A673 (cell line): ENCODE results near the gene MAP4K4. TPM values are rescaled to one million over a fixed set of nuclear protein-coding genes. Genes with fewer than 3 reads are reported as not detected.

Experiments
- BruUV-seq: library from RNA; stranded (reverse); fragments of 400-500 nt; replicated peaks from 2 replicates; lab custom pipeline; 2021; lab: Mats Ljungman, UMichigan
- CTCF ChIA-PET: fragments of 300-600 bp; sonication (Branson Sonifier 250); formaldehyde crosslinking; loops from one replicate; lab custom pipeline; 2022; ENCODE audit warnings: antibody characterized with exemption; lab: Charles Lee
- POLR2A ChIA-PET: fragments of 300-600 bp; sonication (Branson Sonifier 250); formaldehyde crosslinking; loops from one replicate; lab custom pipeline; 2022; ENCODE audit warnings: antibody characterized with exemption; ENCODE audit not compliant: low non-redundant PET; lab: Charles Lee
- DNase-seq: peaks from one replicate; pipeline ENCODE4 v3.0.0-alpha.2; 2015; ENCODE audit warnings: low spot score
- H3K27ac ChIP-seq: fragments of 200-600 bp; sonication (generic); 2 replicates; pipeline ENCODE4 v1.5.1; 2016; ENCODE audit warnings: mixed run types, low read depth, mild to moderate bottlenecking, mixed read lengths, antibody characterized with exemption, low read length; ENCODE audit not compliant: poor library complexity, severe bottlenecking
- H3K27me3 ChIP-seq: fragments of 200-600 bp; sonication (generic); replicated peaks from 2 replicates; pipeline ENCODE4 v1.6.1; 2017; ENCODE audit warnings: mixed run types, low read depth, mild to moderate bottlenecking, mixed read lengths, antibody characterized with exemption, low read length; ENCODE audit not compliant: insufficient read depth, poor library complexity
- H3K36me3 ChIP-seq: fragments of 200-600 bp; sonication (generic); 2 replicates; pipeline ENCODE4 v1.6.1; 2016; ENCODE audit warnings: mixed run types, mild to moderate bottlenecking, mixed read lengths, antibody characterized with exemption, low read length; ENCODE audit not compliant: insufficient read depth, poor library complexity, severe bottlenecking
- H3K4me1 ChIP-seq: fragments of 200-600 bp; sonication (generic); 2 replicates; pipeline ENCODE4 v1.6.1; 2017; ENCODE audit warnings: mixed run types, mild to moderate bottlenecking, mixed read lengths, antibody characterized with exemption, low read length; ENCODE audit not compliant: insufficient read depth, poor library complexity, severe bottlenecking
- H3K4me3 ChIP-seq: fragments of 200-600 bp; sonication (generic); 2 replicates; pipeline ENCODE4 v1.5.1; 2016; ENCODE audit warnings: low read depth, mixed run types, mild to moderate bottlenecking, mixed read lengths, low read length; ENCODE audit not compliant: poor library complexity, severe bottlenecking
- H3K9me3 ChIP-seq: fragments of 200-600 bp; sonication (generic); 2 replicates; pipeline ENCODE4 v1.6.1; 2016; ENCODE audit warnings: mixed run types, low read depth, mild to moderate bottlenecking, mixed read lengths, antibody characterized with exemption, low read length; ENCODE audit not compliant: poor library complexity, severe bottlenecking
- EZH2 ChIP-seq: fragments of 200-600 bp; sonication (generic); IDR thresholded peaks from 2 replicates; pipeline ENCODE4 v1.6.1; 2017; ENCODE audit warnings: borderline replicate concordance, low read depth, mild to moderate bottlenecking, mixed read lengths, antibody characterized with exemption, low read length; ENCODE audit not compliant: poor library complexity, severe bottlenecking
- intact Hi-C: fragments of 100-400 bp; cut with micrococcal nuclease; formaldehyde crosslinking; loops from one replicate; pipeline ENCODE4 v1.10.0; 2022; ENCODE audit not compliant: unreplicated experiment
- total RNA-seq: library from RNA; stranded (reverse); gene quantifications from 2 replicates; pipeline ENCODE4 v1.2.3, GENCODE V29; 2021
- TF ChIP-seq, protein P1 (sequence below): fragments of 300-800, 200-600 bp; sonication (generic); conservative IDR thresholded peaks from 2 replicates; pipeline ENCODE4 v1.5.1; 2017; ENCODE audit warnings: low read depth, mild to moderate bottlenecking, antibody characterized with exemption, low read length, moderate library complexity, mixed read lengths

MAP4K4 gene
- total RNA-seq, 1 experiment from 2014 or later = 157 TPM

DNA sequence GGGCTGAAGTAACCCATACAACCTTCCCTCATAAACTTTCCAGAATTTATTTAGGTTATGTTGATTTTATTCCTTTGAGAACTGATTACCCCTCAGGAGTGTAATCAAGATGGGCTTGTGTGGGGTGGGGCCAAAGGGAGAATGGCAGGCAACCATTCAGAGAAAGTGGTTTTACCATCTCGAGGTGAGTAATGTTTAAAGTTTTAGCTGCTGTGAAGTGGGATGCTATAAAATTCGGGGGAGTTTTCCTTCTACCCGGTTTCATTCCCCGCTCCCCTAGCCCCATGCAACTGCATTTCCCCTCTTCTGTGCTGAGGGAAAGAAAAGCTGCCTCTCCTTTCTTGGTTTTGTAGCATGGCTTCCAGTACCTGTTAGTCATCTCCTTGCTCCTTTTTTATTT is 34.7 kb downstream of the MAP4K4 start:
- no peaks in the 10 kb centered on the region for H3K36me3 ChIP-seq
- CTCF ChIA-PET = no interaction called here
- TF ChIP-seq, protein P1, sequence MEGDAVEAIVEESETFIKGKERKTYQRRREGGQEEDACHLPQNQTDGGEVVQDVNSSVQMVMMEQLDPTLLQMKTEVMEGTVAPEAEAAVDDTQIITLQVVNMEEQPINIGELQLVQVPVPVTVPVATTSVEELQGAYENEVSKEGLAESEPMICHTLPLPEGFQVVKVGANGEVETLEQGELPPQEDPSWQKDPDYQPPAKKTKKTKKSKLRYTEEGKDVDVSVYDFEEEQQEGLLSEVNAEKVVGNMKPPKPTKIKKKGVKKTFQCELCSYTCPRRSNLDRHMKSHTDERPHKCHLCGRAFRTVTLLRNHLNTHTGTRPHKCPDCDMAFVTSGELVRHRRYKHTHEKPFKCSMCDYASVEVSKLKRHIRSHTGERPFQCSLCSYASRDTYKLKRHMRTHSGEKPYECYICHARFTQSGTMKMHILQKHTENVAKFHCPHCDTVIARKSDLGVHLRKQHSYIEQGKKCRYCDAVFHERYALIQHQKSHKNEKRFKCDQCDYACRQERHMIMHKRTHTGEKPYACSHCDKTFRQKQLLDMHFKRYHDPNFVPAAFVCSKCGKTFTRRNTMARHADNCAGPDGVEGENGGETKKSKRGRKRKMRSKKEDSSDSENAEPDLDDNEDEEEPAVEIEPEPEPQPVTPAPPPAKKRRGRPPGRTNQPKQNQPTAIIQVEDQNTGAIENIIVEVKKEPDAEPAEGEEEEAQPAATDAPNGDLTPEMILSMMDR = no peak
- no peak for TF ChIP-seq EZH2
- no peaks in the 10 kb centered on the region for H3K9me3 ChIP-seq
- peaks cover 32% of the 10 kb centered on the region for H3K4me1 ChIP-seq
- no peaks in the 10 kb centered on the region for H3K27me3 ChIP-seq
- no peak overlapping the region for H3K4me3 ChIP-seq
- DNase-seq = no peak
- intact Hi-C loops = no loop called here
- POLR2A ChIA-PET = no interaction called here
- no TSS peak for BruUV-seq
- no peak overlapping the region for H3K27ac ChIP-seq

- no peak overlapping the region for H3K4me3 ChIP-seq
- H3K9me3 ChIP-seq = no peaks in the 10 kb centered on the region
- CTCF ChIA-PET = no interaction called here
- no peak for DNase-seq
- no peaks in the 10 kb centered on the region for H3K36me3 ChIP-seq
- peaks cover 32% of the 10 kb centered on the region for H3K4me1 ChIP-seq
- no peak for TF ChIP-seq EZH2
- TF ChIP-seq, protein P1 = no peak
- POLR2A ChIA-PET = no interaction called here
- H3K27ac ChIP-seq = no peak overlapping the region
- intact Hi-C loops = no loop called here
- no peaks in the 10 kb centered on the region for H3K27me3 ChIP-seq
- BruUV-seq = no TSS peak
These were observed 35.3 kb downstream of the MAP4K4 start for GRCh38 chr2:101732773-101733256.

- Histone ChIP-seq H3K4me3 (no peak overlapping the region), H3K9me3 (no peaks in the 10 kb centered on the region), H3K4me1 (peaks cover 32% of the 10 kb centered on the region), H3K36me3 (no peaks in the 10 kb centered on the region), H3K27me3 (no peaks in the 10 kb centered on the region), H3K27ac (no peak overlapping the region)
- intact Hi-C loops = no loop called here
- BruUV-seq = no TSS peak
- POLR2A ChIA-PET = no interaction called here
- DNase-seq = no peak
- no peak for TF ChIP-seq EZH2
- TF ChIP-seq, protein P1 = no peak
- CTCF ChIA-PET = interaction anchor here (0.6 kb wide), 1 partner anchor 12 kb away, joined by 3 read pairs; no protein-coding TSS in a partner anchor
These were observed 35.9 kb downstream of the MAP4K4 start for GRCh38 chr2:101733257-101733993.
